ENCODE data around the gene SLC12A2.

Gene SLC12A2

DNA sequence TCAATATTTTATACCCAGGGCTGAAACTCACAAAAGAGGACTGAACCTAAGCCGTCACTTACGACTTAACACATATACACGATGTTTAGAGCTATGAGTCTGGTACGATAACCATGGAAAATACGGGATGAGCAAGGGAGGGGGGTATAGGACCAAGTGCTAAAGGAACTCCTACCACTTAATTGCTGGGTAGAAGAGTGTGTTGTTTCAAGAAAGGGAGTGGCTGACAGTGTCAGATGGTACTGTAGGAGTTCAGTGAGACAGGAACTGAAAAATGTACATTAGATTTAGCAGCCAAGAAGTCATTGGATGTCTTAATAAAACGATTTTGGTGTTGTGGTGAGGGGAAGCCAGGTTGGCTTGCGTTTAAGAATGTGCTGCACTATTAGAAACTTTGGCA, 21.6 kb downstream of the SLC12A2 start:
- TF ChIP-seq MAX (IDR thresholded peaks at IDR 0.05) (no peak), CREB1 (IDR thresholded peaks at IDR 0.05; ENCODE audit: low read depth) (no peak), TAF1 (IDR thresholded peaks at IDR 0.05; ENCODE audit: low read depth) (no peak), CEBPB (IDR thresholded peaks at IDR 0.05) (no peak), USF1 (IDR thresholded peaks at IDR 0.05) (no peak), TEAD4 (IDR thresholded peaks at IDR 0.05) (no peak), YY1 (IDR thresholded peaks at IDR 0.05; ENCODE audit: low read depth) (no peak), ZBTB7A (IDR thresholded peaks at IDR 0.05; ENCODE audit: low read depth) (no peak), EGR1 (IDR thresholded peaks at IDR 0.05) (no peak), NFIC (IDR thresholded peaks at IDR 0.05) (no peak), EP300 (IDR thresholded peaks at IDR 0.05; ENCODE audit: borderline replicate concordance) (no peak), RAD21 (IDR thresholded peaks at IDR 0.05; ENCODE audit: low read depth) (no peak), FOXM1 (IDR thresholded peaks at IDR 0.05; ENCODE audit: borderline replicate concordance, low read depth) (no peak), TCF12 (IDR thresholded peaks at IDR 0.05; ENCODE audit: low read depth) (no peak), REST (IDR thresholded peaks at IDR 0.05; ENCODE audit: low read depth) (no peak)

GRCh38 chr5:128109138-128109537, 25.6 kb downstream of the SLC12A2 start:
- TF ChIP-seq EP300 (IDR thresholded peaks at IDR 0.05; ENCODE audit: borderline replicate concordance) (no peak), YY1 (IDR thresholded peaks at IDR 0.05; ENCODE audit: low read depth) (no peak), REST (IDR thresholded peaks at IDR 0.05; ENCODE audit: low read depth) (no peak), CREB1 (IDR thresholded peaks at IDR 0.05; ENCODE audit: low read depth) (no peak), TCF12 (IDR thresholded peaks at IDR 0.05; ENCODE audit: low read depth) (no peak), TEAD4 (IDR thresholded peaks at IDR 0.05) (no peak), RAD21 (IDR thresholded peaks at IDR 0.05; ENCODE audit: low read depth) (no peak), EGR1 (IDR thresholded peaks at IDR 0.05) (no peak), ZBTB7A (IDR thresholded peaks at IDR 0.05; ENCODE audit: low read depth) (no peak), CEBPB (IDR thresholded peaks at IDR 0.05) (no peak), USF1 (IDR thresholded peaks at IDR 0.05) (no peak), FOXM1 (IDR thresholded peaks at IDR 0.05; ENCODE audit: borderline replicate concordance, low read depth) (no peak), NFIC (IDR thresholded peaks at IDR 0.05) (no peak), TAF1 (IDR thresholded peaks at IDR 0.05; ENCODE audit: low read depth) (no peak)

GRCh38 chr5:128109766-128110165, 26.2 kb downstream of the SLC12A2 start:
- TF ChIP-seq ZBTB7A (IDR thresholded peaks at IDR 0.05; ENCODE audit: low read depth) = no peak
- no peak for TF ChIP-seq USF1 (IDR thresholded peaks at IDR 0.05)
- TF ChIP-seq CEBPB (IDR thresholded peaks at IDR 0.05) = no peak
- TF ChIP-seq TEAD4 (IDR thresholded peaks at IDR 0.05) = no peak
- no peak for TF ChIP-seq RAD21 (IDR thresholded peaks at IDR 0.05; ENCODE audit: low read depth)
- no peak for TF ChIP-seq MAX (IDR thresholded peaks at IDR 0.05)
- no peak for TF ChIP-seq FOXM1 (IDR thresholded peaks at IDR 0.05; ENCODE audit: borderline replicate concordance, low read depth)
- no peak for TF ChIP-seq YY1 (IDR thresholded peaks at IDR 0.05; ENCODE audit: low read depth)
- TF ChIP-seq CREB1 (IDR thresholded peaks at IDR 0.05; ENCODE audit: low read depth) = no peak
- TF ChIP-seq NFIC (IDR thresholded peaks at IDR 0.05) = no peak
- no peak for TF ChIP-seq EP300 (IDR thresholded peaks at IDR 0.05; ENCODE audit: borderline replicate concordance)

GRCh38 chr5:128111818-128112448, 28.4 kb downstream of the SLC12A2 start:
- TF ChIP-seq YY1 (IDR thresholded peaks at IDR 0.05; ENCODE audit: low read depth) (no peak), NFIC (IDR thresholded peaks at IDR 0.05) (no peak), MAX (IDR thresholded peaks at IDR 0.05) (no peak), CREB1 (IDR thresholded peaks at IDR 0.05; ENCODE audit: low read depth) (no peak), TEAD4 (IDR thresholded peaks at IDR 0.05) (no peak), RAD21 (IDR thresholded peaks at IDR 0.05; ENCODE audit: low read depth) (no peak), TCF12 (IDR thresholded peaks at IDR 0.05; ENCODE audit: low read depth) (no peak), USF1 (IDR thresholded peaks at IDR 0.05) (no peak)

All from Ishikawa (cell line).